ENCODE measurements around the gene CYP4V2.
"Not testable (repeated sequence)": the region's sequence is repeated elsewhere in the genome, so short reads cannot be mapped to it uniquely, and the experiment has no call there.

CYP4V2 gene

GRCh38 chr4:186228514-186228894 is 37.1 kb downstream of the CYP4V2 start:
- no peak overlapping the region for H3K4me3 ChIP-seq (replicated peaks; ENCODE audit: low read depth, low read length)
- no peaks in the 10 kb centered on the region for H3K36me3 ChIP-seq (ENCODE audit: control insufficient read depth, insufficient read depth, low read length)
- H3K27me3 ChIP-seq (replicated peaks; ENCODE audit: control insufficient read depth, insufficient read depth, low read length): no peaks in the 10 kb centered on the region
- TF ChIP-seq CTCF (IDR thresholded peaks at IDR 0.05; ENCODE audit: insufficient read depth, low read length, poor library complexity, severe bottlenecking): no peak
- DNase-seq (ENCODE audit: extremely low read depth, insufficient read length): no peak

- Histone ChIP-seq H3K36me3 (ENCODE audit: control insufficient read depth, insufficient read depth, low read length) (no peaks in the 10 kb centered on the region), H3K27me3 (replicated peaks; ENCODE audit: control insufficient read depth, insufficient read depth, low read length) (no peaks in the 10 kb centered on the region), H3K4me3 (replicated peaks; ENCODE audit: low read depth, low read length) (no peak overlapping the region)
- no peak for DNase-seq (ENCODE audit: extremely low read depth, insufficient read length)
- no peak for TF ChIP-seq CTCF (IDR thresholded peaks at IDR 0.05; ENCODE audit: insufficient read depth, low read length, poor library complexity, severe bottlenecking)
These were observed 43.0 kb downstream of the CYP4V2 start for GRCh38 chr4:186234367-186234766.

- Histone ChIP-seq H3K36me3 (ENCODE audit: control insufficient read depth, insufficient read depth, low read length) (no peaks in the 10 kb centered on the region), H3K4me3 (replicated peaks; ENCODE audit: low read depth, low read length) (no peak overlapping the region), H3K27me3 (replicated peaks; ENCODE audit: control insufficient read depth, insufficient read depth, low read length) (no peaks in the 10 kb centered on the region)
- DNase-seq (ENCODE audit: extremely low read depth, insufficient read length): no peak
- no peak for TF ChIP-seq CTCF (IDR thresholded peaks at IDR 0.05; ENCODE audit: insufficient read depth, low read length, poor library complexity, severe bottlenecking)
These were observed 44.8 kb downstream of the CYP4V2 start for GRCh38 chr4:186236126-186236525.

- no peak for DNase-seq (ENCODE audit: extremely low read depth, insufficient read length)
- Histone ChIP-seq H3K4me3 (replicated peaks; ENCODE audit: low read depth, low read length) (no peak overlapping the region), H3K36me3 (ENCODE audit: control insufficient read depth, insufficient read depth, low read length) (no peaks in the 10 kb centered on the region), H3K27me3 (replicated peaks; ENCODE audit: control insufficient read depth, insufficient read depth, low read length) (no peaks in the 10 kb centered on the region)
- no peak for TF ChIP-seq CTCF (IDR thresholded peaks at IDR 0.05; ENCODE audit: insufficient read depth, low read length, poor library complexity, severe bottlenecking)
These were observed 49.1 kb downstream of the CYP4V2 start for GRCh38 chr4:186240452-186240847.

- DNase-seq (ENCODE audit: extremely low read depth, insufficient read length): no peak
- Histone ChIP-seq H3K4me3 (replicated peaks; ENCODE audit: low read depth, low read length) (no peak overlapping the region), H3K36me3 (ENCODE audit: control insufficient read depth, insufficient read depth, low read length) (no peaks in the 10 kb centered on the region), H3K27me3 (replicated peaks; ENCODE audit: control insufficient read depth, insufficient read depth, low read length) (no peaks in the 10 kb centered on the region)
- TF ChIP-seq CTCF (IDR thresholded peaks at IDR 0.05; ENCODE audit: insufficient read depth, low read length, poor library complexity, severe bottlenecking): no peak
These were observed 49.6 kb downstream of the CYP4V2 start for GRCh38 chr4:186240848-186241491.

- DNase-seq (ENCODE audit: extremely low read depth, insufficient read length): no peak
- no peaks in the 10 kb centered on the region for H3K27me3 ChIP-seq (replicated peaks; ENCODE audit: control insufficient read depth, insufficient read depth, low read length)
- H3K4me3 ChIP-seq (replicated peaks; ENCODE audit: low read depth, low read length): no peak overlapping the region
- no peak for TF ChIP-seq CTCF (IDR thresholded peaks at IDR 0.05; ENCODE audit: insufficient read depth, low read length, poor library complexity, severe bottlenecking)
- H3K36me3 ChIP-seq (ENCODE audit: control insufficient read depth, insufficient read depth, low read length): no peaks in the 10 kb centered on the region
These were observed 50.2 kb downstream of the CYP4V2 start for GRCh38 chr4:186241616-186242015.

- H3K4me3 ChIP-seq (replicated peaks; ENCODE audit: low read depth, low read length); H3K36me3 ChIP-seq (ENCODE audit: control insufficient read depth, insufficient read depth, low read length); H3K27me3 ChIP-seq (replicated peaks; ENCODE audit: control insufficient read depth, insufficient read depth, low read length); DNase-seq (ENCODE audit: extremely low read depth, insufficient read length): not testable (repeated sequence)
These were observed 50.7 kb downstream of the CYP4V2 start for GRCh38 chr4:186242031-186242430.
